Gastrocnemius medialis (tissue), 4 donors: ENCODE results near the gene ASNS.

Experiments
- CTCF ChIP-seq, 5 experiments: fragments of 450-650 bp in 3 of 5; fragments of 200-600 bp in 2 of 5; sonication (generic) in 2 of 5; IDR thresholded peaks in 4 of 5; conservative IDR thresholded peaks in 1 of 5; 1 replicate in 4 of 5; 2 replicates in 1 of 5; pipeline ENCODE4 v1.5.1; 2016 to 2019; ENCODE audit warnings: antibody characterized with exemption in 5 of 5, mild to moderate bottlenecking in 3 of 5, moderate library complexity in 3 of 5
- POLR2A ChIP-seq, 2 donors: fragments of 450-650 bp; IDR thresholded peaks; one replicate each; pipeline ENCODE4 v1.6.1; 2017; ENCODE audit warnings: antibody characterized with exemption in 2 of 2, mild to moderate bottlenecking in 2 of 2, moderate library complexity in 2 of 2

GRCh38 chr7:97846945-97847344 is 25.3 kb downstream of the ASNS start:
- no peak for TF ChIP-seq CTCF (IDR thresholded peaks at IDR 0.05 in 4 of 5, conservative IDR thresholded peaks at IDR 0.05 in 1 of 5)
- TF ChIP-seq POLR2A (IDR thresholded peaks at IDR 0.05) = no peak
